ENCODE data around the gene MSLN.

Gene MSLN

DNA sequence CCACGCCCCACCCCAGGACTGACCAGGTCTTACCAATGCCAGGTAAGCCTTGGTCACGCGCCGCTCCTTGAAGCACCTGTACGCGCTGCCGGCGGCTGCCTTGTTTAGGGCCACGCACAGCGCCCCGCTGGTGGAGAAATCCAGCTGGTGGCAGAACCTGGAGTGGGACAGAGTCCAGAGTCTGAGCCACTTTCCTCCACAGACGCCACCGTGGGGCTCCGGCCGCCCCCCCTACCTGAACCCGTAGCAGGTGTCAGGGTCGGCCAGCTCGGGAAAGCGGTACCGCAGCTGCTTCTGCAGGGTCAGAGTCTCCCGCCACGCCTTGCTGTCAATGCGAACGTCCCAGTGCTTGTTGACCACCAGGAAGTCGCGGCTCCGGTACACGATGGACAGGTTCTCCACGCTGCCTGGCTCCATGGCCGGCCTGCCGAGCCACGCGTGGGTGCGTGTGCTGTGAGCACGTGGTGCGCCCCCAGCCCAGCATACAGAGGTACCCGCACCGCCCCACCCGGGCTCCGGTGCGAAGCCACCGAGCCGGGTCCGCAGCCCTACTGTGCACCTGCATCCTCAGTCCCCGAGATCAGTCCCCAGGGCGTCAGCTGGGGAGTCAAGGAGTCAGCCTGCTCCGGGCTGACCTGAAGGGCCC, 26.9 kb downstream of the MSLN start:
- in situ Hi-C loops (cut with MboI; ENCODE audit: low sequenced_read_pairs): loop anchor here (5.0 kb wide), 1 partner anchor 75 kb away; no protein-coding TSS in a partner anchor

DNA sequence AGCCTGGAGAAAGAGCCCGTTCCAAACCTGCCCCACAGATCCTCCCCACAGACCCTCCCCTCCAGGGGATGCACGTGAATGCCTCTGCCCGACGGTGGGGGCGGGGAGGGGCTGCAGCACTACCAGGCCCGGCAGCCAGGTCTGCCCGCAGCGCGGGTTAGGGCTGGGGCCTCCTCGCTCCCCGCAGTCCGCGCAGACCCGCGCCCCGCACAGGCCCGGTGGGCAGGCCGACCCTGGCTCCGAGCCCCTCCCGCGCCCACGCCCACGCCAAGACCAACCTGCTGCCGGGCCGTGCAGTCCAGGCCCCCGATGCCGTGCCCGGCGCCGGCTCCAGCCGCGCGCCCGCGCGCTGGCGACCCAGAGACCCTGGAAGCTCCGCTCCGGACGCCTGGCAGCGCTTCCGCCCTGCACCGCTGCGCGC, 27.5 kb downstream of the MSLN start, which contains the start of gene RPUSD1:
Gene RPUSD1 (minus strand): TSS at position 404 of the 421 bp plus-strand sequence. CDS start 644 bp downstream, outside the sequence.
- in situ Hi-C loops (cut with MboI; ENCODE audit: low sequenced_read_pairs): loop anchor here (5.0 kb wide), 1 partner anchor 76 kb away; no protein-coding TSS in a partner anchor

DNA sequence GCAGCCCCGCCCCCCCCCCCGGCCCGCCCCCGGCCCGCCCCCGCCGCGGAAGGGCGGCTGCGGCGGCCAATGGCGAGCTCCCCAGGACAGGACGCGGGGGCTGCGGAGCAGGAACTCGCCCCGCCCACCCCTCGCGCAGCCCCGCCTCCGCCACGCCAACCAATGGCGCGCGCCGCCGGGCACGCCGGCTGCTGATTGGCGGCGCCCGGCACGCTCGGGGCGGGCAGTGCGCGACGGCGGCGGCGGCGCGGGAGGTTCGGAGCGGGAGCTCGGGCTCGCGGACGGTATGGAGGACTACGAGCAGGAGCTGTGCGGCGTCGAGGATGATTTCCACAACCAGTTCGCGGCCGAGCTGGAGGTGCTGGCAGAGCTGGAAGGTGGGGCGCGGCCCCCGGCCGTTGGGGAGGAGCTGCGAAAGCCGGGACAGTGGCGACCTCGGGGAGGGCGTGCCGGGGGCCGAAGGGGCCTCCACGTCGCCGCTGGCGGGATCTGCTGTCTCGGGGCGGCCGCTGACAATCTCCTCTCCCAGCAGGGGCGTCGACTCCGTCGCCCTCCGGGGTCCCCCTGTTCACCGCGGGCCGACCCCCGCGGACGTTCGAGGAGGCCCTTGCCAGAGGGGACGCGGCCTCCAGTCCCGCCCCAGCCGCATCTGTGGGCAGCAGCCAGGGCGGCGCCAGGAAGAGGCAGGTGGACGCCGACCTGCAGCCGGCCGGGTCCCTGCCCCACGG, 28.0 kb downstream of the MSLN start, which contains the start of gene CHTF18:
Gene CHTF18 (plus strand): TSS at position 222 of the 728 bp plus-strand sequence. CDS start 65 bp downstream, at position 287.
- in situ Hi-C loops (cut with MboI; ENCODE audit: low sequenced_read_pairs): loop anchor here (5.0 kb wide), 1 partner anchor 76 kb away; no protein-coding TSS in a partner anchor

DNA sequence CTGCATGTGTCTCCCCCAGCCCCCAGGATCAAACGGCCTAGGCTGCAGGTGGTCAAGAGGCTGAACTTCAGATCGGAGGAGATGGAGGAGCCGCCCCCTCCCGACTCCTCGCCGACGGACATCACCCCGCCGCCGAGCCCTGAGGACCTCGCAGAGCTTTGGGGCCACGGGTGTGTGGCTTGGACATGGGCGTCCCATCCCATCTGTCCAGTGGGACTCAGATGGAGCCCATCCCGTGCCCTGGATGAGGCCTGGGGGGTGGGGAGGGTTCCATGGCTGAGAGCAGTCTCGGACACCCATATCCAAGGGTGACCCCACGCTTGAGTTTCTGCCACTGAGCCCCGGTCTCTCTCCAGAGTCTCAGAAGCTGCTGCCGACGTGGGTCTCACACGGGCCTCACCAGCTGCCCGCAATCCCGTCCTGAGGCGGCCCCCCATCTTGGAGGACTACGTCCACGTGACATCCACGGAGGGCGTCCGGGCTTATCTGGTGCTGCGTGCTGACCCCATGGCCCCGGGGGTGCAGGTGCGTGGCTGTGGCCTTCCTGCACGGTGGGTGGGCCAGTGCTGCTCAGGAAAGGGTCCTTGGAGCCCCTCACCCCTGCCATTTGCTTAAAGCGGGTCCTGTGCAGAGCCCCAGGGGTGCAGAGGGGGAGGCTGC, 28.8 kb downstream of the MSLN start:
- in situ Hi-C loops (cut with MboI; ENCODE audit: low sequenced_read_pairs): loop anchor here (5.0 kb wide), 1 partner anchor 77 kb away; no protein-coding TSS in a partner anchor

DNA sequence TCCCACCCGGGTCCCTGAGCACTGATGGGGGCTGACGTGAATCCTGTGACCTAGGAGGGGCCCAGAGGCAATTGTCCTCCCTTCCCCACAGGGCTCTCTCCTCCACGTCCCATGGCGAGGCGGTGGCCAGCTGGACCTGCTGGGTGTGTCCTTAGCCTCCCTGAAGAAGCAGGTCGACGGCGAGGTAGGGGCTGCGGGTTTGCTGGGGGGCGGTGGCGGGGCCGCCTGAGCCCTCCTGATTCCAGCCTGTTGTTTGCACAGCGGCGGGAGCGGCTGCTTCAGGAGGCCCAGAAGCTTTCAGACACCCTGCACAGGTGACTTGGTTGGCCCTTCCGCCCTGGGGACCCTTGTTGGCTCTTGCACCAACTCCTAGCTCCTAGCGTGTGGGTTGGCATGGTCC, 29.6 kb downstream of the MSLN start:
- in situ Hi-C loops (cut with MboI; ENCODE audit: low sequenced_read_pairs): no loop called here

DNA sequence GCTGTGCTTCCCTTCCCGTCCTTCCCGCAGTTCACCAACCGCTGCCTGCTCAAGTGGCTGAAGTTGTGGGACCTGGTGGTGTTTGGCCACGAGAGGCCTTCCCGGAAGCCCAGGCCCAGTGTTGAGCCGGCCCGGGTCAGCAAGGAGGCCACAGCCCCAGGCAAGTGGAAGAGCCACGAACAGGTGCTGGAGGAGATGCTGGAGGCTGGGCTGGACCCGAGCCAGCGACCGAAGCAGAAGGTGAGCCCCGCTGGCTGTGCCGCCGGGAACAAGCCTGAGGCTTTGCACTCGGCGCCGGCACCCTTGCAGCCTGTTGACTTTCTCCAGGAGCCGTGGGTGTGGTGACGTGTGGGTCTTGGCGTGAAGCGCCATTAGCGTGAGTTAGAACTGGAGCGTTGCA, 30.6 kb downstream of the MSLN start:
- in situ Hi-C loops (cut with MboI; ENCODE audit: low sequenced_read_pairs): no loop called here

DNA sequence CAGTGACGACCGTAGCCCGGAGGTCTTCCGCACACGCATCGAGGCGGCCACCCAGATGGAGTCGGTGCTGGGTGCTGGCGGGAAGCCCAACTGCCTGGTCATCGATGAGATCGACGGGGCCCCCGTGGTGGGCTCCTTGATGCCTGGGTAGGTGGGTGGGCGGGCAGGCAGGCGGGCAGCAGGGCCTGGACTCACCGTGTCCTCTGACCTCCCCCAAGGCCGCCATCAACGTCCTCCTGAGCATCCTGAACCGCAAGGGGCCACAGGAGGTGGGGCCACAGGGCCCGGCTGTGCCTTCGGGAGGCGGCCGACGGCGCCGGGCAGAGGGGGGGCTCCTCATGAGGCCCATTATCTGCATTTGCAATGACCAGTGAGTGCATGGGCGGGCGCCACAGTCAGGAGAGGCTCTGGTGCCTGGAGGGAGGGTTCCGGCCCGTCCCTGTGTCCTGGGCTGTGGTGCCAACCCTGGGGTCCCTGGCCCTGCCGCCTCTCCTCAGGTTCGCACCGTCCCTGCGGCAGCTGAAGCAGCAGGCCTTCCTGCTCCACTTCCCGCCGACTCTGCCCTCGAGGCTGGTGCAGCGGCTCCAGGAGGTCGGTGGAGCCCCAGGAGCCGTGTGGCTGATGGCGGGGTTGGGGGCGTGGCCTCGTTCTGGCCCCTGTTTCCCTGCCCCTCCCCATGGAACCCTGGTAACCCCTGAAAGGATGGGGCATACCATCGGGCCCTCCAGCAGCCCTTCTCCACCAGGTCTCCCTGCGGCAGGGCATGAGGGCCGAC, 31.9 kb downstream of the MSLN start:
- in situ Hi-C loops (cut with MboI; ENCODE audit: low sequenced_read_pairs): no loop called here

DNA sequence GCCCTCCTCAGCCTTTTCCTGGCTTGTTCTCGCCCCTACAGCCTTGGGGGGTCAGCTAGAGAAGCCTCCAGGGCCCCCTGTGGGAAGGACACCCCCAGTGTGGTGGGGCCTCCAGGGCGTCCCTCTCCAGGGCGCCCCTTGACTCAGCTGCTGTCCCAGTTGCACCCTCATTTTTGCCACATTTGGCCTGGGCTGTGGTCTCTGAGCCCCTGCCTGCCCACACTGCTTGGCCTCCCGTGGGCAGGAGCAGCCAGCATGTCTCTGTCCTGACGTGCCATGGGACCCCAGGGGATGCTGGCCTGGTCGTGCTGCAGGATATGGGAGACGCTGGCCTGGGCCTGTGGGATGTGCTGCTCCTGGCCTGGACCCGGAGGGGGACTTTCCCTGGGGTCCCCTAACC, 32.9 kb downstream of the MSLN start:
- in situ Hi-C loops (cut with MboI; ENCODE audit: low sequenced_read_pairs): no loop called here

DNA sequence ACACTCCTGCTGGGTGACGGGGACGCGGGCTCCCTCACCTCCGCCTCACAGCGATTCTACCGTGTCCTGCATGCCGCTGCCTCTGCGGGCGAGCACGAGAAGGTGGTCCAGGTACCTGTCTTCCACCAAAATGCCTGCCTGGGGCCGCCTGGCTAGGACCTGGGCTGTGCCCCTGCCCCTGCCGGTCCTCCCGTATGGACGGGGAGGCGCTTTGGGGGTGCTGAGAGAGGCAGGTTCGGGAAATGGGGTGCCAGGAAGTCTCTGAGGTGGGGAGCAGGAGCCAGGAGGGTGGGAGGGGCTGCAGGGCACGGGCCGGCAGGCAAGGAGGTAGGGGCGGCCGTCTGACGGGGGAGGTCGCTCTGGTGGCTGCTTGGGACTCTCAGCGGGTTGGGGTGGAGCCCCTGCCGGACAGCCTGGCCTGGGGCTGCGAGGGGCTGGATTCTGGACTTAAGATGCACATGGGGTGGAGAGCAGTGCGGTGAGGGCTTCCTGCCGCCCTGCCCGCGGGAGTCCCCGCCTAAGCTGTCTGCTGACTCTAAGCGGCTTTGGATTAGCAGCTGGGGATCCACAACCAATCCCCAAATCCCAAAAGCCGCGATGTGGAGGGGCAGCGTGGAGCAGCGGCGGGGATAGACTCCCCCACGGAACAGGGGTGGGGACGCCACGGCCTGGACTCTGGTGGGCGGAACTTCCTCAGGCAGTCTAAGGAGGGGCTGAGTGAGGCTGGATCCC, 33.7 kb downstream of the MSLN start:
- in situ Hi-C loops (cut with MboI; ENCODE audit: low sequenced_read_pairs): no loop called here

DNA sequence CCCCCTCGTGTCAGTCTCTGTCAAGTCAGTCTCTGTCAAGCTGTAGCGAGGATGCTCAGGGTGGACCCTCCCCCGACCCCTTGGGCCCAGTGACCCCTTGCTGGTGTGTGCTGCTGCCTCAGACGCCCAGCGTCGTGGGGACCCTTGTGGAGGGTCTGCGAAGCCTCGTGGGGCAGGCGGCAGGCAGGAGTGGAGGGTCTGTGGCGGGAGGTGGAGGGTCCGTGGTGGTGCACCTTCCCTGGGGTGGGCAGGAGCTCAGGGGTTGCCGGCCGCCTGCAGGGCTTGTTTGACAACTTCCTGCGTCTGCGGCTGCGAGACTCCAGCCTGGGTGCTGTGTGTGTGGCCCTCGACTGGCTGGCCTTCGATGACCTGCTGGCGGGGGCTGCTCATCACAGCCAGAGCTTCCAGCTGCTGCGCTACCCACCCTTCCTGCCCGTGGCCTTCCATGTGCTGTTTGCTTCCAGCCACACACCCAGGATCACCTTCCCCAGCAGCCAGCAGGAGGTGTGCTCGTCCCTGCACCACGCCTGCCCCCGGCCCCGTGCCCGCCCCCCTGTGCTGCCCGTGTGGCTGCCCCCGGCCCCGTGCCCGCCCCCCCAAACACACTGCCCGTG, 34.4 kb downstream of the MSLN start:
- in situ Hi-C loops (cut with MboI; ENCODE audit: low sequenced_read_pairs): no loop called here

DNA sequence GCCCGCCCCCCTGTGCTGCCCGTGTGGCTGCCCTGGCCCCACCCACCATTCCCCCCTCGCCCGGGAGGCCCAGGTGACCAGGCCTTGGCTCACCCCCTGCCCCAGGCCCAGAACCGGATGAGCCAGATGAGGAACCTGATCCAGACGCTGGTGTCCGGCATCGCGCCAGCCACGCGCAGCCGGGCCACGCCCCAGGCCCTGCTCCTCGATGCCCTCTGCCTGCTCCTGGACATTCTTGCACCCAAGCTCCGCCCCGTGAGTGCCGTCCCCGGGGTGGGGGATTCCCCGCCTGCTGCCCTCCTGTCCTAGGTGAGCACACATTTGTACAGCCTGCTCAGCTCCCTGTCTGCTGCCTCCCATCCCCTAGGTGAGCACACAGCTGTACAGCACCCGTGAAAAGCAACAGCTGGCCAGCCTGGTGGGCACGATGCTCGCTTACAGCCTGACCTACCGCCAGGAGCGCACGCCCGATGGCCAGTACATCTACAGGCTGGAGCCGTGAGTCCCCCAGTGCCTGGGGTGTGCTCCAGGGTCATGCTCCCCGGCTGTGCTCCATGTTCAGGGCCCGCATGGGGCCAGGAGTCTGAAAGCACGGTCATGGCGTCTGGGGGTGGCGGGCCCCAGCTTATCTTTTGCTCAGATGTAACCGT, 35.2 kb downstream of the MSLN start:
- in situ Hi-C loops (cut with MboI; ENCODE audit: low sequenced_read_pairs): no loop called here

DNA sequence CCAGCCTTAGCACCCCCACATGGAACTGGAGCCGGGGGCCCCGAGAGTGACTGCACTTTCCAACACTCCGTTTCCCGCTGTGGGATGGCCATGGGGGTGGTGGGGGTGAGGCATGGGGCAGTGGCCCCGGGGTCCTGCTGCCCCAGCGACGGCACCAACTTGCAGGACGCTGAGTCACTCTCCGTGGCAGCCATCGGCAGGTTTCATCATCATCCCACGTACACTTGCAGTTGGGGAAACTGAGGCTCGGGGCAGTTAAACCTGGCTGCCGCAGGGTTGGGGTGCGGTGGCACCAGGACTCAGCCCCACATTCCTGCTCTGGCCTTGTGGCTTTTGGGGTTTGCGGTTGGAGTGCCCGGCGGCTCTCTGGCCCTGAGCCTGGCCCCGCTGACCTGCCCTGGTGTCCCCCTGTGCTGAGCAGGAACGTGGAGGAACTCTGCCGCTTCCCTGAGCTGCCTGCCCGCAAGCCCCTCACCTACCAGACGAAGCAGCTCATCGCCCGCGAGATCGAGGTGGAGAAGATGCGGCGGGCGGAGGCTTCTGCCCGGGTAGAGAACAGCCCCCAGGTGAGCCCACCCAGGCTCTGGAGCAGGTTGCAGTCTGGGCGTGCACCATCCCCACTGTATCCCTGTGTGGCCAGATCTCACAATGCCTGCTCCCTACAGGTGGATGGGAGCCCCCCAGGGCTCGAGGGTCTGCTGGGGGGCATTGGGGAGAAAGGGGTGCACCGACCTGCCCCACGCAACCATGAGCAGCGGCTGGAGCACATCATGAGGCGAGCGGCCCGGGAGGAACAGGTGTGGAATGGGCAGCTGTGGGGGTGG, 36.0 kb downstream of the MSLN start:
- in situ Hi-C loops (cut with MboI; ENCODE audit: low sequenced_read_pairs): no loop called here

DNA sequence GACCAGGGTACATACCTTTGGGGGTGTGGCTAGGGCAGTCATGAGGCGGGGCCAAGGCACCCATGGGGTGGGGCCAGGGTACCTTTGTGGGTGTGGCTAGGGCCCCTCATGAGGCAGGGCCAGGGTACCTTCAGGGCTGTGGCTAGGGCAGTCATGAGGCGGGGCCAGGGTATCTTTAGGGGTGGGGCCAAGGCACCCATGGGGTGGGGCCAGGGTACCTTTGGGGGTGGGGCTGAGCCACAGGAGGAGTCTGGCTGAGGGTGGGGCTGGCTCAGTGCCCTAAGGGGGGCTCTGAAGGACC, 36.5 kb downstream of the MSLN start:
- in situ Hi-C loops (cut with MboI; ENCODE audit: low sequenced_read_pairs): no loop called here

DNA sequence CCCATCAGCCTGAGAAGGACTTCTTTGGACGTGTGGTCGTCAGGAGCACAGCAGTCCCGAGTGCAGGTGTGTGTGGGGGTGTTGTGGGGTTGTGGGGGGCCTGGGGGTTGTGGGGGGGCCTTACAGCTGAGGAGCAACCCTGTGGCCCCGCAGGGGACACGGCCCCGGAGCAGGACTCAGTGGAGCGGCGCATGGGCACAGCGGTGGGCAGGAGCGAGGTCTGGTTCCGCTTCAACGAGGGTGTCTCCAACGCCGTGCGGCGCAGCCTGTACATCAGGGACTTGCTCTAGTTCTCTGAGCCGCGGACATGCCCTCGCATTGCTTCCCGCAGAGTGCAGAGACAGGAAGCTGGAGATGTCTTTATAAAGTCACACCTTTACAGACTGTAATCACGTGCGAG, 37.2 kb downstream of the MSLN start:
- in situ Hi-C loops (cut with MboI; ENCODE audit: low sequenced_read_pairs): no loop called here

DNA sequence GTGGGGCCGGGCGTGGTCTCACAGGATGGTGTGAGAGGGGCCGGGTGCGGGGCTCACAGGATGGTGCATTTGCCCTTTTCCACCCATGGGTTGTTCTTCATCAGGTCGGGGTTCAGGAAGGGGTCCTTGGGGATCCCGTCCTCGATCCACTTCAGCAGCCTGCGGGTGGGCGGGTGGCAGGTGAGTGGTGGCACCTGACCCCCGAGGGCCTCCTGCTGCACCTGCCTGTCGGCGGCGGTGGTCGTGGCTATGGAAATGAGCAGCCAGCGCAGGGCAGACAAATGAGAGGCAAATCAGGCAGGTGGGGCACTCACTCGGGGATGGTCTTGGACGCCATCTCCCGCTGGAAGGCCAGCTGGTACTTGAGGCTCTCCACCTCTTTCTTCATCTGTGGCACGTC, 38.1 kb downstream of the MSLN start:
- in situ Hi-C loops (cut with MboI; ENCODE audit: low sequenced_read_pairs): no loop called here

DNA sequence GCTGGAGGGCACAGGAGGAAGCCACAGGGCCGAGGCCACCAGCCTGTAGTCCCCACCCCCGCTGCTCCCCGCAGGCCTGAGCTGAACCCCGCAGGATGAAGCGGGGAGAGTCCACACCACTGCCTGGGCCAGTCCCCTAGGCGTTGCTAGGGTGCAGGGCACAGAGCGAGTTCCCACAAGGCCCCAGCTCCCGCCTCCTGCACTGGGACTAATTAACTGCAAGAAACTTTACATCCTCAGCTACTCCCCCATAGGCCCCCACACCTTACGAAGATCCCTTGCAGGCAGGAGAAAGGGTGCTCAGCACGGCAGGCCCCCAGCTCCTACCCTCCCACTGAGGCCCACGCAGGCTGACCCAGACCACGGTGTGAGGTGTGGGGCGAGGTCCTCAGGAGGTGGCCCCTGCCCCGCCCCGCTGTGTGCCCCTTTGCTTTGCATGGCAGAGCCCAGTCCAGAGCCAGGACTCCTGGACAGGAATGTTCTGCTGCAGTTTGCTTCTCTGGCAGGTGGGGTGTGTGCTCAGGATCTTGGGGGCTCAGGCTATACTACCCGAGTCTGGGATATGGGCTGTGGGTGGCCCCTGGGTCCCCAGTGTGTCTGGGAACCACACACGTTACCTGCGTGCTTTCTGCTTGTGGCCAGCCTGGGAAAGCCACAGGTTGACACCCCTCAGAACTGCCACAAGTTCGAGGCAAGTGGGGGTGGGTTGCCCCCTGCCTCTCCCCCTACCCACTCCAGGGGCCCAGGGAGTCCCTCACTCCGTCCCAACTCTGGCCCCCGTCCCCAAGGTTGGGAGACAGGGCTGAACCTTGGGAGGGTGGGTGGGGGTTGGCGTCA, 38.8 kb downstream of the MSLN start:
- in situ Hi-C loops (cut with MboI; ENCODE audit: low sequenced_read_pairs): no loop called here

DNA sequence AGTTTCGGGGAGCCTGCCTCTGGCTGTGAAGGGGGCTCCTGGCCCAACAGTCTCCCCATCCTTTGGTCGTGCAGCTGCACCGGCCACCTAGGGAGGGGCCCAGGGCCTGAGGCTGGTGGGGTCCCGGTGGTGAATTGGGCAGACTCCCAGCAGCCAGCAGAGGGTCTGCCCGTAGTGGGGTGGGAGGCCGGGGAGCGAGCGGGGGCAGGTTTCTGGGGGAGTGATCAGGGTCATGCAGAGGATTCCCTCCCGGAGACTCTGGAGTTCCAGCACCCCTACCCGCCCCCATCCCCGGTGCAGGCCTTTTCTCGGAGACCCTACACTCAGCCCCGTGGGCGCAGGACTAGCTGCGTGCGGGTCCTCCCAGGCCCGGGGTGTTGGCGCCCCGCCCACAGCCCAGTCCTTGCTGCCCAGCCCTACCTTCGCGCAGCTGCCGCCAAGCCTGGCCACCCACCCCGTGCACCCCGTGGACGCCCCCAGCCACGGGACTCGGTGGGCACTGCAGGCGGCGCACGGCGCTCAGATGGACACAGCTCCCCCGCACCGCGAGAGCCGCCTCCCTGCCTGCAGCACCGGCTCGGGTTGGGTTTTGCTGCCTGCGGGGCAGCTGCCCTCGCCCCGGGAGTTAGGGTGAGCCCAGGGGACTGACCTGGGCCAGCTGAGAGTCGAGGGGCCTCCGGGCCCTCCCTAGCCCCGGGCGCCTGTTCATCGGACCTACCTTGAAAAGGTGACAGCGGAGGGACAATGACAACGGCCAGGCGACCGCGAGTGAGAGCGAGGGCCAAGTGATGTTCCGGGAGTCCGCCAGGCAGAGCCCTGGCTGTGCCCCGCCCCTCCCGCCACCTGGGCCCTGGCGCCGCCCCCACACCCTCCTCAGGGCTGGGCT, 39.7 kb downstream of the MSLN start, which contains the start of gene GNG13:
Gene GNG13 (minus strand): TSS at position 787 of the 886 bp plus-strand sequence. CDS start 1,657 bp downstream, outside the sequence.
- in situ Hi-C loops (cut with MboI; ENCODE audit: low sequenced_read_pairs): no loop called here
